Mucosa of gallbladder (tissue), 1 donor: ENCODE data around the gene STX10. TPM values are rescaled to one million over a fixed set of nuclear protein-coding genes. Genes with fewer than 3 reads are reported as not detected.

ENCODE experiments used
- DNase-seq: peaks from one replicate; pipeline ENCODE4 v3.0.0-alpha.2; 2020; ENCODE audit warnings: low spot score
- total RNA-seq: library from RNA; stranded (reverse); gene quantifications from one replicate; pipeline ENCODE4 v1.2.1, GENCODE V29; 2021
- donor health status: DM: no; HTN: no; CAD: no.

Gene STX10
- total RNA-seq, 1 donor from 2014 or later = 57.7 TPM

GRCh38 chr19:13119627-13120026 is 30.5 kb downstream of the STX10 start:
- DNase-seq = no peak

GRCh38 chr19:13118424-13119193 is 31.6 kb downstream of the STX10 start:
- no peak for DNase-seq

- DNase-seq = peak; percentile 89
Observed at GRCh38 chr19:13117772-13118423, 32.3 kb downstream of the STX10 start, which contains the start of gene NACC1. NACC1 (plus strand) TSS chr19:13118264; CDS start chr19:13135208, 16,944 bp downstream.

- no peak for DNase-seq
Observed at GRCh38 chr19:13117176-13117771, 32.9 kb downstream of the STX10 start.

- peak; percentile 96 for DNase-seq
Observed at GRCh38 chr19:13116282-13117175, 33.6 kb downstream of the STX10 start, which contains the start of gene TRMT1. TRMT1 (minus strand) TSS chr19:13116740; CDS start chr19:13116399, 341 bp downstream.

- no peak for DNase-seq
Observed at GRCh38 chr19:13115936-13116281, 34.3 kb downstream of the STX10 start.

GRCh38 chr19:13112555-13112954 is 37.6 kb downstream of the STX10 start:
- no peak for DNase-seq

GRCh38 chr19:13110099-13110610 is 40.0 kb downstream of the STX10 start:
- DNase-seq = no peak

GRCh38 chr19:13109361-13110098 is 40.6 kb downstream of the STX10 start:
- no peak for DNase-seq

- no peak for DNase-seq
Observed at GRCh38 chr19:13104848-13105711, 45.1 kb downstream of the STX10 start.

- peak; percentile 64 for DNase-seq
Observed at GRCh38 chr19:13104360-13104847, 45.8 kb downstream of the STX10 start.

- DNase-seq = no peak
Observed at GRCh38 chr19:13103581-13104359, 46.4 kb downstream of the STX10 start.

GRCh38 chr19:13102666-13103580 is 47.3 kb downstream of the STX10 start, which contains the start of gene LYL1:
LYL1 (minus strand) TSS chr19:13102858; CDS start chr19:13101171, 1,687 bp downstream.
- peak; percentile 61 for DNase-seq

GRCh38 chr19:13102416-13102665 is 47.8 kb downstream of the STX10 start:
- no peak for DNase-seq

- no peak for DNase-seq
Observed at GRCh38 chr19:13101590-13102415, 48.4 kb downstream of the STX10 start.

GRCh38 chr19:13100841-13101589 is 49.2 kb downstream of the STX10 start:
- no peak for DNase-seq
